ENCODE measurements around the gene FAM180B.

Gene FAM180B

DNA sequence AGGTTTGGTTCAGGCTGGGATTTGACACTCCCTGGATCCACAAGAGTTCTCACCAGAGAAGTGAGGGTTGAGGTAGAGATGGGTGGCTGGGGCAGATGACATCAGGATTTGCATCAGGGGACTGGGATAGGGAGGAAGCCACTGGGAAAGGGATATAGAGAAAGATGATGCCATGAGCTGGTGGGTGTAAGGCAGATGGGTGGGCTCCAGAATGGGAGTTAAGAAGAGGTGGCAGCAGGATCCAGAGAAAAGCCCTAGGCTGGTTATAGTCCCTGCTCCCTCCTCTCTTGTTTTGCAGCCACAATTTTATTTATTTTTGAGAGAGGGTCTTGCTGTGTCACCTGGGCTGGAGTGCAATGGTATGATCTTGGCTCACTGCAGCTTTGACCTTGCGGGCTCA lies 9.5 kb downstream of the FAM180B start:
- no peak overlapping the region for H4K91ac ChIP-seq (ENCODE audit: low read depth, low read length)
- peaks cover 4 to 5% of the 10 kb centered on the region in 2 experiments for H3K4me1 ChIP-seq (ENCODE audit: control insufficient read depth in 1 of 2, insufficient read depth in 2 of 2, low read length in 2 of 2)
- no peak overlapping the region for H3K4me3 ChIP-seq (ENCODE audit: low read depth, low read length)
- no peak overlapping the region for H4K12ac ChIP-seq (ENCODE audit: low read depth, low read length)
- H4K8ac ChIP-seq (ENCODE audit: low read depth, low read length), result no peak overlapping the region
- no peak overlapping the region for H3K27ac ChIP-seq (ENCODE audit: low read depth, low read length)
- no peaks in the 10 kb centered on the region for H3K9me3 ChIP-seq (ENCODE audit: insufficient read depth, low read depth, low read length)
- no CpG with 5 or more reads among the region's 1 CpG for WGBS (ENCODE audit: extremely low coverage, insufficient coverage, insufficient read length)
- H2BK12ac ChIP-seq (ENCODE audit: low read length), result no peak overlapping the region
- no peak overlapping the region for H3K4me2 ChIP-seq (ENCODE audit: low read length)
- H2BK5ac ChIP-seq (ENCODE audit: low read depth, low read length, poor library complexity), result no peak overlapping the region
- no peak overlapping the region for H3K14ac ChIP-seq (ENCODE audit: low read length)
- H3K36me3 ChIP-seq (ENCODE audit: control insufficient read depth in 1 of 2, insufficient read depth in 2 of 2, low read length in 2 of 2), result no peaks in the 10 kb centered on the region
- H2AFZ ChIP-seq (ENCODE audit: insufficient read depth, low read length, poor library complexity), result no peak overlapping the region
- H3K23ac ChIP-seq (ENCODE audit: low read length), result no peak overlapping the region
- DNase-seq, result no peak
- H3K27me3 ChIP-seq (ENCODE audit: insufficient read depth, low read length), result peaks cover 35% of the 10 kb centered on the region
- H3K4ac ChIP-seq (ENCODE audit: low read depth, low read length), result no peak overlapping the region
- H3K18ac ChIP-seq (ENCODE audit: low read length), result no peak overlapping the region
- H3K79me1 ChIP-seq (ENCODE audit: low read length), result no peaks in the 10 kb centered on the region
- no peak overlapping the region for H2AK5ac ChIP-seq (ENCODE audit: low read length)
- no peak overlapping the region for H2BK120ac ChIP-seq (ENCODE audit: insufficient read depth, low read length, poor library complexity)
- no peaks in the 10 kb centered on the region for H3K79me2 ChIP-seq (ENCODE audit: control insufficient read depth, insufficient read depth, low read length, poor library complexity)
- no peak overlapping the region for H3K9ac ChIP-seq (ENCODE audit: low read length)

DNA sequence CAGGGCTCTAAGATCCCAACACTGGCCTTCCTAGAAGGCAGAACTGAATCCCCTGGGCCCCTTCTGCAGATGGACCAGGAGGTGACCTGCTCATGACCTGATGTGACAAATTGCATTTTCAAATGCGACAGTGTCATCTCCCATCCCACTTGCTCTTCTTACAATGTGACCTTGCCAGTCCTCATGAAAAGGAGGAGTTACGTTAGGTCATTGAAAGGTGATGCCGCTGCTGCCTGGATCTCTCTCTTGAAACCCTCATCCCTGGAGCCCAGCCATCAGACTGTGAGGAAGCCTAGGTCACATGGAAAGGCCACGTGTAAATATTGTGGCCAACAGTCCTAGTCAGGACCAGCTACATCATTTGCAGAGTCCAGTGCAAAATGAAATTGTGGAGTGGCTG lies 13.4 kb downstream of the FAM180B start:
- no peak overlapping the region for H3K27ac ChIP-seq (ENCODE audit: low read depth, low read length)
- DNase-seq, result no peak
- H3K9me3 ChIP-seq (ENCODE audit: insufficient read depth, low read depth, low read length), result no peaks in the 10 kb centered on the region
- H3K79me2 ChIP-seq (ENCODE audit: control insufficient read depth, insufficient read depth, low read length, poor library complexity), result no peaks in the 10 kb centered on the region
- no peaks in the 10 kb centered on the region for H3K4me1 ChIP-seq (ENCODE audit: control insufficient read depth in 1 of 2, insufficient read depth in 2 of 2, low read length in 2 of 2)
- no peak overlapping the region for H3K4ac ChIP-seq (ENCODE audit: low read depth, low read length)
- WGBS (ENCODE audit: extremely low coverage, insufficient coverage, insufficient read length), result no CpG with 5 or more reads among the region's 4 CpGs
- no peak overlapping the region for H2BK12ac ChIP-seq (ENCODE audit: low read length)
- H4K91ac ChIP-seq (ENCODE audit: low read depth, low read length), result no peak overlapping the region
- H3K23ac ChIP-seq (ENCODE audit: low read length), result no peak overlapping the region
- H2AK5ac ChIP-seq (ENCODE audit: low read length), result no peak overlapping the region
- no peak overlapping the region for H3K9ac ChIP-seq (ENCODE audit: low read length)
- H3K36me3 ChIP-seq (ENCODE audit: control insufficient read depth in 1 of 2, insufficient read depth in 2 of 2, low read length in 2 of 2), result no peaks in the 10 kb centered on the region
- no peaks in the 10 kb centered on the region for H3K79me1 ChIP-seq (ENCODE audit: low read length)
- H4K12ac ChIP-seq (ENCODE audit: low read depth, low read length), result no peak overlapping the region
- no peak overlapping the region for H3K18ac ChIP-seq (ENCODE audit: low read length)
- no peak overlapping the region for H2AFZ ChIP-seq (ENCODE audit: insufficient read depth, low read length, poor library complexity)
- no peak overlapping the region for H2BK120ac ChIP-seq (ENCODE audit: insufficient read depth, low read length, poor library complexity)
- H3K4me3 ChIP-seq (ENCODE audit: low read depth, low read length), result no peak overlapping the region
- peaks cover 9% of the 10 kb centered on the region for H3K27me3 ChIP-seq (ENCODE audit: insufficient read depth, low read length)
- H3K14ac ChIP-seq (ENCODE audit: low read length), result no peak overlapping the region
- H2BK5ac ChIP-seq (ENCODE audit: low read depth, low read length, poor library complexity), result no peak overlapping the region
- no peak overlapping the region for H4K8ac ChIP-seq (ENCODE audit: low read depth, low read length)
- H3K4me2 ChIP-seq (ENCODE audit: low read length), result no peak overlapping the region

DNA sequence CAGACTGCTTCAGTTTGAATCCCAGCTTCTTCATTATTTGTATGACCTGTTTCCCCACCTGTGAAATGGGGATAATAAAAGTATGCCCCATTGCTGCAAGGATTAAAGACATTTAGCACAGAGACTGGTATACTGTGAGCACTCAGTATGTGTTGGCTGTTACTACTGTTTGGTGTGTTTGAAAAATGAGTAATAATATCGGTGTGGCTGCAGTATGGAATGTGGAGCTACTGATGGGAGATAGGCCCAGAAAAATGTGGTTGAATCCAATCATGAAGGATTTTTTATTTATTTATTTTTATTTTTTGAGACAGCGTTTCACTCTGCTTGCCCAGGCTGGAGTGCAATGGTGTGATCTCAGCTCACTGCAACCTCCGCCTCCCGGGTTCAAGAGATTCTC lies 16.8 kb downstream of the FAM180B start:
- H2AFZ ChIP-seq (ENCODE audit: insufficient read depth, low read length, poor library complexity), result no peak overlapping the region
- WGBS (ENCODE audit: extremely low coverage, insufficient coverage, insufficient read length), result no CpG with 5 or more reads among the region's 4 CpGs
- H4K8ac ChIP-seq (ENCODE audit: low read depth, low read length), result no peak overlapping the region
- no peak overlapping the region for H4K12ac ChIP-seq (ENCODE audit: low read depth, low read length)
- DNase-seq, result no peak
- H2BK5ac ChIP-seq (ENCODE audit: low read depth, low read length, poor library complexity), result no peak overlapping the region
- H3K9me3 ChIP-seq (ENCODE audit: insufficient read depth, low read depth, low read length), result no peaks in the 10 kb centered on the region
- no peaks in the 10 kb centered on the region for H3K36me3 ChIP-seq (ENCODE audit: control insufficient read depth in 1 of 2, insufficient read depth in 2 of 2, low read length in 2 of 2)
- no peak overlapping the region for H3K27ac ChIP-seq (ENCODE audit: low read depth, low read length)
- H3K27me3 ChIP-seq (ENCODE audit: insufficient read depth, low read length), result no peaks in the 10 kb centered on the region
- H3K4ac ChIP-seq (ENCODE audit: low read depth, low read length), result no peak overlapping the region
- H3K4me2 ChIP-seq (ENCODE audit: low read length), result no peak overlapping the region
- H3K4me1 ChIP-seq (ENCODE audit: control insufficient read depth in 1 of 2, insufficient read depth in 2 of 2, low read length in 2 of 2), result peaks cover 3 to 11% of the 10 kb centered on the region in 2 experiments
- no peak overlapping the region for H2AK5ac ChIP-seq (ENCODE audit: low read length)
- H4K91ac ChIP-seq (ENCODE audit: low read depth, low read length), result no peak overlapping the region
- H3K18ac ChIP-seq (ENCODE audit: low read length), result no peak overlapping the region
- no peaks in the 10 kb centered on the region for H3K79me2 ChIP-seq (ENCODE audit: control insufficient read depth, insufficient read depth, low read length, poor library complexity)
- H2BK12ac ChIP-seq (ENCODE audit: low read length), result no peak overlapping the region
- no peak overlapping the region for H2BK120ac ChIP-seq (ENCODE audit: insufficient read depth, low read length, poor library complexity)
- H3K14ac ChIP-seq (ENCODE audit: low read length), result no peak overlapping the region
- no peak overlapping the region for H3K23ac ChIP-seq (ENCODE audit: low read length)
- H3K79me1 ChIP-seq (ENCODE audit: low read length), result no peaks in the 10 kb centered on the region
- H3K4me3 ChIP-seq (ENCODE audit: low read depth, low read length), result no peak overlapping the region
- H3K9ac ChIP-seq (ENCODE audit: low read length), result no peak overlapping the region

DNA sequence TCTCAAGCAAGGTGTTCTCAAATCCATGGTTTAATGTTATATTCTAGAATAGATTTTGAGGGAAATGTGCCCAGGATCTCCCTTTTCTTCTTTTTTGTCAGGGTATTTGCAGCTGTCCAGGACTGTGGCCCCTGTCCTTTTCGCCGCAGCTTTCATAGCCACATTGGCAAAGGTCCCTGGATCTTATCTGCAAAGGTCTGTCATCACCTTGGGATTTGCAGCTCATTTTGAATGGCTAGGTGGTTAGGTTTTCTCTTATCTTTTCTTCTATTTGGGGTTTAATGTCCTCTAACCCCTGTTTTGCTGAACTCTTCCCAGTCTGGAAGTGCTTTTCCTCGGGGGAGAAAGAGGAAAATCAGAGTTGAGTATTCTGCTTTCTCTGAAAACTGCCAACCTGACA lies 19.4 kb downstream of the FAM180B start:
- no peak overlapping the region for H2AFZ ChIP-seq (ENCODE audit: insufficient read depth, low read length, poor library complexity)
- no peak overlapping the region for H2BK5ac ChIP-seq (ENCODE audit: low read depth, low read length, poor library complexity)
- H3K23ac ChIP-seq (ENCODE audit: low read length), result no peak overlapping the region
- no peaks in the 10 kb centered on the region for H3K79me2 ChIP-seq (ENCODE audit: control insufficient read depth, insufficient read depth, low read length, poor library complexity)
- H3K14ac ChIP-seq (ENCODE audit: low read length), result no peak overlapping the region
- no CpG with 5 or more reads among the region's 3 CpGs for WGBS (ENCODE audit: extremely low coverage, insufficient coverage, insufficient read length)
- H2AK5ac ChIP-seq (ENCODE audit: low read length), result no peak overlapping the region
- peaks cover 3 to 11% of the 10 kb centered on the region in 2 experiments for H3K4me1 ChIP-seq (ENCODE audit: control insufficient read depth in 1 of 2, insufficient read depth in 2 of 2, low read length in 2 of 2)
- H3K27ac ChIP-seq (ENCODE audit: low read depth, low read length), result no peak overlapping the region
- H3K18ac ChIP-seq (ENCODE audit: low read length), result no peak overlapping the region
- H3K9ac ChIP-seq (ENCODE audit: low read length), result no peak overlapping the region
- no peak for DNase-seq
- no peak overlapping the region for H3K4me2 ChIP-seq (ENCODE audit: low read length)
- no peak overlapping the region for H4K91ac ChIP-seq (ENCODE audit: low read depth, low read length)
- H3K9me3 ChIP-seq (ENCODE audit: insufficient read depth, low read depth, low read length), result no peaks in the 10 kb centered on the region
- H3K4ac ChIP-seq (ENCODE audit: low read depth, low read length), result no peak overlapping the region
- H3K4me3 ChIP-seq (ENCODE audit: low read depth, low read length), result no peak overlapping the region
- H3K27me3 ChIP-seq (ENCODE audit: insufficient read depth, low read length), result no peaks in the 10 kb centered on the region
- H2BK120ac ChIP-seq (ENCODE audit: insufficient read depth, low read length, poor library complexity), result no peak overlapping the region
- no peaks in the 10 kb centered on the region for H3K36me3 ChIP-seq (ENCODE audit: control insufficient read depth in 1 of 2, insufficient read depth in 2 of 2, low read length in 2 of 2)
- no peaks in the 10 kb centered on the region for H3K79me1 ChIP-seq (ENCODE audit: low read length)
- H4K8ac ChIP-seq (ENCODE audit: low read depth, low read length), result no peak overlapping the region
- H4K12ac ChIP-seq (ENCODE audit: low read depth, low read length), result no peak overlapping the region
- H2BK12ac ChIP-seq (ENCODE audit: low read length), result no peak overlapping the region
